ENCODE data around the gene TRIM45. TPM values are rescaled to one million over a fixed set of nuclear protein-coding genes. Genes with fewer than 3 reads are reported as not detected.

Gene TRIM45, protein sequence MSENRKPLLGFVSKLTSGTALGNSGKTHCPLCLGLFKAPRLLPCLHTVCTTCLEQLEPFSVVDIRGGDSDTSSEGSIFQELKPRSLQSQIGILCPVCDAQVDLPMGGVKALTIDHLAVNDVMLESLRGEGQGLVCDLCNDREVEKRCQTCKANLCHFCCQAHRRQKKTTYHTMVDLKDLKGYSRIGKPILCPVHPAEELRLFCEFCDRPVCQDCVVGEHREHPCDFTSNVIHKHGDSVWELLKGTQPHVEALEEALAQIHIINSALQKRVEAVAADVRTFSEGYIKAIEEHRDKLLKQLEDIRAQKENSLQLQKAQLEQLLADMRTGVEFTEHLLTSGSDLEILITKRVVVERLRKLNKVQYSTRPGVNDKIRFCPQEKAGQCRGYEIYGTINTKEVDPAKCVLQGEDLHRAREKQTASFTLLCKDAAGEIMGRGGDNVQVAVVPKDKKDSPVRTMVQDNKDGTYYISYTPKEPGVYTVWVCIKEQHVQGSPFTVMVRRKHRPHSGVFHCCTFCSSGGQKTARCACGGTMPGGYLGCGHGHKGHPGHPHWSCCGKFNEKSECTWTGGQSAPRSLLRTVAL
- 2.8 and 2.9 TPM in 2 replicates for total RNA-seq

DNA sequence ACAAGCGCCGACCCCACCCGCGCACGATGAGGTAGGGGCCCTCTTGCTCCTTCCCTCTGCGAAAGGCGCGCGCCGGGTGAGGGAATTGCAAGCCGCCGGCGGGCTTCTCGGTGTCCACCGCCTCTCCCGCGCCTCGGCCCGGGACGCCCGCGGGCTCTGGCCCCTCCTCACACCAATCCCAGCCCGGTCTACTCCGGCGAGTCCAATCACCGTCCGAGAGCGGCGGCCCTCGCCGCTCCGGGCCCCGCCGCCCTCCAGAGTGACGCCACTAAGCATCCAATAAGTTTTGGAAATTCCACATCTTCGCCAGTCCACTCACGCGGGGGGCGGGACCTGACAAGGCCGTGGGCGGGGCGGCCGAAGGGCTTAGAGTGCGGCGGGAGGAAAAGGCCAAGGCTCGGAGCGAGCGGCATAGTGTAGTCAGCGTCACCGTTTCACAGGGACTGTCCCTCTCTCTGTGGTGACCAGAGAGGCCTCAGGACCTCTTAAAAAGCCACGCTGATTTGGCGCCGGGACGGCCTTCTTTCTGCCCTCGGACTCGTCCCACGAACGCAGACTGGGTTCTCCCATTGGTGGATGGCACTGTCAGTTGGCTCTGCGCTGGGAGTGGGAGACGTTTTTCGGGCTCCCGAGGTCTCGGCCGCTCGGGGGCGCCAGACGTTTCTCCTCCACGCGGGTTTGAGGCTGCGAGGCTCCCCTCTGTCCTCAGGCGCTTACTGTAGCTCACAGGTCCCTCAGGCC lies at the start of gene TRIM45:
TSS of gene TRIM45 (minus strand) at position 161 of the 741 bp plus-strand sequence. CDS start 548 bp downstream, outside the sequence.

Other genes with a start within 250 kb of the TRIM45 start
- 97.4 and 168 TPM in 2 replicates for gene PTGFRN, start 211.8 kb downstream of the TRIM45 start, total RNA-seq
- 0.48 and 1.3 TPM in 2 replicates for gene CD101, start 120.0 kb downstream of the TRIM45 start, total RNA-seq
- 9.8 and 19.8 TPM in 2 replicates for gene TTF2, start 61.4 kb downstream of the TRIM45 start, total RNA-seq
- gene VTCN1, start 89.2 kb upstream of the TRIM45 start, total RNA-seq = 0.85 and 4.8 TPM in 2 replicates
- gene MAN1A2, start 245.7 kb upstream of the TRIM45 start, total RNA-seq = 31.6 and 42.0 TPM in 2 replicates